Spinal cord (tissue), 4 donors: ENCODE data around the gene DBET. TPM values are rescaled to one million over a fixed set of nuclear protein-coding genes. Genes with fewer than 3 reads are reported as not detected.

Experiments
- polyA plus RNA-seq, 2 donors: library from polyadenylated mRNA; unstranded; fragments of 120-200 nt; gene quantifications; one replicate each; pipeline ENCODE4 v1.2.1, GENCODE V29; 2013; ENCODE audit not compliant: insufficient read length in 2 of 2
- small RNA-seq: library from RNA; depleted of rRNA; stranded (forward); fragments of <200 nt; gene quantifications from one replicate; pipeline ENCODE3, GENCODE V24; 2014; ENCODE audit warnings: low replicate concordance
- total RNA-seq, 2 donors: library from RNA; depleted of rRNA in 1 of 2; stranded (reverse); fragments of 120-200 nt in 1 of 2; fragments of >200 nt in 1 of 2; gene quantifications; one replicate each; pipeline versions ENCODE4 v1.2.3 to v1.2.4, GENCODE V29; 2013 to 2014

Gene DBET
- total and polyA plus RNA-seq, 4 donors, result not detected

Small RNA genes lying within 50 kb of the gene (small RNA-seq; reads per million reads assigned to genes)
- gene RNA5SP174 (not detected), gene RNA5SP175 (0.06 reads per million)

Other genes starting within 250 kb of the DBET start
- gene FRG1, start 123.6 kb upstream of the DBET start, total RNA-seq, result 10 to 100 TPM; 22.7 to 45.4 TPM
- 10 to 100 TPM; 39.7 to 44.2 TPM for gene FRG1, start 123.6 kb upstream of the DBET start, polyA plus RNA-seq
- gene FRG2, start 37.2 kb upstream of the DBET start, total RNA-seq, result not detected
- not detected for gene FRG2, start 37.2 kb upstream of the DBET start, polyA plus RNA-seq
- gene DUX4, start 109.3 kb downstream of the DBET start, total RNA-seq, result not detected
- gene DUX4, start 109.3 kb downstream of the DBET start, polyA plus RNA-seq, result under 1 TPM in 1 of 2 donors, not detected in 1; 0.68 TPM